Transverse colon (tissue), 4 donors: ENCODE results near the gene PCBP3. TPM values are rescaled to one million over a fixed set of nuclear protein-coding genes. Genes with fewer than 3 reads are reported as not detected.

Source experiments
- DNase-seq: peaks from one replicate; pipeline ENCODE4 v3.0.0-alpha.2; 2019
- H3K27ac ChIP-seq, 4 donors: fragments of 200-600 bp; sonication (generic); 2 replicates each; pipeline ENCODE4 v1.5.1; 2016 to 2018; ENCODE audit warnings: inconsistent platforms in 4 of 4
- H3K27me3 ChIP-seq: fragments of 200-600 bp; sonication (generic); 2 replicates; pipeline ENCODE4 v1.5.1; 2017; ENCODE audit warnings: inconsistent platforms
- H3K36me3 ChIP-seq, 4 donors: fragments of 200-600 bp; sonication (generic); 2 replicates each; pipeline ENCODE4 v1.5.1; 2017 to 2019; ENCODE audit warnings: inconsistent platforms in 4 of 4
- H3K4me1 ChIP-seq, 4 donors: fragments of 200-600 bp; sonication (generic); 2 replicates each; pipeline ENCODE4 v1.5.1; 2017 to 2020; ENCODE audit warnings: inconsistent platforms in 4 of 4
- H3K4me3 ChIP-seq, 4 donors: fragments of 200-600 bp; sonication (generic); 1 replicate in 1 of 4; 2 replicates in 3 of 4; pipeline versions ENCODE4 v1.5.1 to v1.6.1; 2017 to 2019; ENCODE audit warnings: inconsistent platforms in 4 of 4
- H3K9me3 ChIP-seq, 2 donors: fragments of 200-600 bp; sonication (generic); 2 replicates each; pipeline ENCODE4 v1.5.1; 2017 to 2019; ENCODE audit warnings: inconsistent platforms in 2 of 2
- CTCF ChIP-seq, 5 experiments: fragments of 200-600 bp in 3 of 5; fragments of 450-650 bp in 2 of 5; sonication (generic) in 3 of 5; IDR thresholded peaks; 1 replicate in 2 of 5; 2 replicates in 3 of 5; pipeline ENCODE4 v1.5.1; 2016 to 2017; ENCODE audit warnings: antibody characterized with exemption in 5 of 5, inconsistent platforms in 3 of 5, mild to moderate bottlenecking in 2 of 5, moderate library complexity in 1 of 5
- EP300 ChIP-seq: sonication (generic); formaldehyde crosslinking; IDR thresholded peaks from one replicate; pipeline ENCODE4 v1.6.1; 2017; ENCODE audit warnings: antibody characterized with exemption, low read depth
- POLR2A ChIP-seq: fragments of 450-650 bp; IDR thresholded peaks from one replicate; pipeline ENCODE4 v1.6.1; 2016; ENCODE audit warnings: antibody characterized with exemption, mild to moderate bottlenecking, moderate library complexity
- POLR2AphosphoS5 ChIP-seq, 3 donors: sonication (generic); formaldehyde crosslinking; IDR thresholded peaks; one replicate each; pipeline ENCODE4 v1.6.1; 2016; ENCODE audit warnings: antibody characterized with exemption in 3 of 3
- WGBS, 2 donors: methylation state at CpG; one replicate each; pipeline ENCODE4 v1.1.5; 2018; ENCODE audit warnings: low coverage in 1 of 2; 5-methylcytosine and 5-hydroxymethylcytosine counted together
- in situ Hi-C, 4 donors: fragments of 200-750 bp; cut with MboI; loops; one replicate each; pipeline versions ENCODE4 v1.15.0 to v1.15.1; 2017; ENCODE audit warnings: low sequenced_read_pairs in 3 of 4, low pct_ligation_motif_present in 1 of 4, low pct_unique_long_range_greater_than_20kb in 1 of 4
- intact Hi-C: fragments of 100-400 bp; cut with DNase I; formaldehyde crosslinking; loops from one replicate; pipeline ENCODE4 v1.15.1; 2023; ENCODE audit warnings: low total_unique reads
- total RNA-seq, 4 donors: library from RNA; depleted of rRNA; stranded (reverse); fragments of >200 nt; gene quantifications; one replicate each; pipeline ENCODE4 v1.1.0, GENCODE V29; 2016

PCBP3 gene
- total RNA-seq, 4 donors from 2014 or later = 0.80 to 7.8 (median 5.3) TPM

DNA sequence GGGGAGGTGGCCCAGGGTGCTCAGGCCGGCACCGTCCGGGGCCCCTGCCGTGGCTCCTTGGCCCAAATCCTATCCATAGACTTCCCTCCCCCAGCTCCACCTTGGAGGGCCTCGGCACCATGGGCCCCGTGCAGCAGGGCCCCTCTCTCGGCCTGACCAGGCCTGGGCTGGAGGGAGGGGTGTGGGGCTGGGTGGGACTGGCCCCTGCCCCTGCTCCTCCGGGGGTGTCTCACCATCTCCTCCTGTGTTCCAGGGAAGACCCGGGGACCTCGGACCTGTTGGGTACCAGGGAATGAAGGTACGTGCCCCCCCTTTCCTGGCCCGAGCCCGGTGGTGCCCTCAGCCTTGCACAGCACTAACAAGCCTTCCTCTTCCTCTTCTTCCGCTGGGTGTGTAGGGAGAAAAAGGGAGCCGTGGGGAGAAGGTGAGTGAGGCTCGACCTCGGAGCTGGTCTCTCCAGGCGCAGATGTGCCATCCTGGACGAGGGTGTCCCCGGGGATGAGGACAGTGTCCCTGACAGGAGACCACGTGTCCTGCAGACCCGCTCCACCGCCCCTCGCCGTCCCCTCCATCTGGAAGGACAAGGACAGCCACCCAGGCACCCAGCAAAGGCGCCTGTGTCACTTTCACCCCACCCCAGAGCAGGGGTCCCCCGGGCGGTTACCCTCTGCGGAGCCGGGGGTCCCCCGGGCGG is 346.0 kb downstream of the PCBP3 start:
- WGBS, 2 donors = 84% methylated on average over 27 of the region's 32 CpGs; no CpG with 5 or more reads in 1 of the 2 donors
- in situ Hi-C loops = no loop called here
- Histone ChIP-seq H3K27me3 (no peaks in the 10 kb centered on the region), H3K27ac (peak overlapping the region; percentile 10 to 86 (median 32)), H3K4me1 (peaks cover 4 to 10% (median 7%) of the 10 kb centered on the region in 4 donors), H3K36me3 (no peaks in the 10 kb centered on the region), H3K4me3 (no peak overlapping the region), H3K9me3 (no peaks in the 10 kb centered on the region)
- intact Hi-C loops = no loop called here
- TF ChIP-seq EP300 = no peak
- TF ChIP-seq POLR2AphosphoS5 (IDR thresholded peaks at IDR 0.05) = no peak
- no peak for TF ChIP-seq CTCF (IDR thresholded peaks at IDR 0.05)
- DNase-seq = no peak

- no peak for DNase-seq
- peak overlapping the region in 1 of 4 donors; percentile 86 for H3K27ac ChIP-seq
- no peaks in the 10 kb centered on the region for H3K27me3 ChIP-seq
- TF ChIP-seq POLR2AphosphoS5 (IDR thresholded peaks at IDR 0.05) (no peak), EP300 (no peak), POLR2A (no peak), CTCF (IDR thresholded peaks at IDR 0.05) (no peak)
- no peak overlapping the region for H3K4me3 ChIP-seq
- peaks cover 0 to 9% (median 4%) of the 10 kb centered on the region in 4 donors for H3K4me1 ChIP-seq
- in situ Hi-C loops = no loop called here
- WGBS, 2 donors = 81% methylated on average over 26 of the region's 30 CpGs; no CpG with 5 or more reads in 1 of the 2 donors
- H3K36me3 ChIP-seq = no peaks in the 10 kb centered on the region
- intact Hi-C loops = no loop called here
- no peaks in the 10 kb centered on the region for H3K9me3 ChIP-seq
Observed at GRCh38 chr21:45990049-45990711, 346.7 kb downstream of the PCBP3 start.

GRCh38 chr21:45990741-45991605 is 347.4 kb downstream of the PCBP3 start:
- intact Hi-C loops = no loop called here
- Histone ChIP-seq H3K4me1 (peaks cover 0 to 4% (median 1%) of the 10 kb centered on the region in 4 donors), H3K36me3 (no peaks in the 10 kb centered on the region), H3K27ac (peak overlapping the region in 2 of 4 donors; percentile 26 to 86), H3K9me3 (no peaks in the 10 kb centered on the region), H3K27me3 (no peaks in the 10 kb centered on the region), H3K4me3 (no peak overlapping the region)
- peak; percentile 9 for DNase-seq
- 85% methylated on average over 40 of the region's 45 CpGs; no CpG with 5 or more reads in 1 of the 2 donors for WGBS, 2 donors
- no peak for TF ChIP-seq EP300
- TF ChIP-seq CTCF (IDR thresholded peaks at IDR 0.05) = no peak
- no peak for TF ChIP-seq POLR2A
- no peak for TF ChIP-seq POLR2AphosphoS5 (IDR thresholded peaks at IDR 0.05)
- in situ Hi-C loops = no loop called here
